Activated CD4-positive, CD25-positive, alpha-beta regulatory T cell treated with anti-CD3 and anti-CD28 coated beads, Interleukin-2, amount 50 U/mL, for 24 hours (primary cell): ENCODE measurements around the gene THAP6.
A peak's percentile ranks its signal among the peaks of the same experiment; 100 is the strongest.
"Not testable (repeated sequence)": the region's sequence is repeated elsewhere in the genome, so short reads cannot be mapped to it uniquely, and the experiment has no call there.

ENCODE experiments used
- ATAC-seq, 2 donors: fragments of 150-1000 bp; cut with Tn5 transposase; one replicate each; pipeline ENCODE4 v1.10.0; 2021; ENCODE audit warnings: mild to moderate bottlenecking in 1 of 2, moderate library complexity in 1 of 2

THAP6 gene

GRCh38 chr4:75514131-75514948, at the start of gene THAP6, which contains the start of gene RCHY1:
THAP6 (plus strand) TSS chr4:75514473; CDS start chr4:75515453, 980 bp downstream.
RCHY1 (minus strand) TSS chr4:75514403; CDS start chr4:75514286, 117 bp downstream.
- ATAC-seq, result peak; percentile 94

- ATAC-seq, result no peak
Measured at GRCh38 chr4:75469896-75470295, 44.4 kb upstream of the THAP6 start.

GRCh38 chr4:75470738-75471137, 43.5 kb upstream of the THAP6 start:
- no peak for ATAC-seq

GRCh38 chr4:75477201-75477600, 37.1 kb upstream of the THAP6 start:
- ATAC-seq, result no peak

GRCh38 chr4:75484190-75484589, 30.1 kb upstream of the THAP6 start:
- no peak for ATAC-seq

GRCh38 chr4:75490155-75490554, 24.1 kb upstream of the THAP6 start:
- no peak for ATAC-seq

GRCh38 chr4:75494563-75494962, 19.7 kb upstream of the THAP6 start:
- ATAC-seq, result no peak

- ATAC-seq, result no peak
Measured at GRCh38 chr4:75495476-75495875, 18.8 kb upstream of the THAP6 start.

- ATAC-seq, result no peak
Measured at GRCh38 chr4:75496406-75496805, 17.9 kb upstream of the THAP6 start.

GRCh38 chr4:75497133-75497532, 17.1 kb upstream of the THAP6 start:
- ATAC-seq, result no peak

GRCh38 chr4:75498041-75498440, 16.2 kb upstream of the THAP6 start:
- no peak for ATAC-seq

- ATAC-seq, result no peak
Measured at GRCh38 chr4:75499900-75500299, 14.4 kb upstream of the THAP6 start.

GRCh38 chr4:75502671-75503070, 11.6 kb upstream of the THAP6 start:
- no peak for ATAC-seq

- no peak for ATAC-seq
Measured at GRCh38 chr4:75505630-75506029, 8.6 kb upstream of the THAP6 start.

- ATAC-seq, result not testable (repeated sequence)
Measured at GRCh38 chr4:75509592-75509991, 4.7 kb upstream of the THAP6 start.

- no peak for ATAC-seq
Measured at GRCh38 chr4:75511841-75512240, 2.4 kb upstream of the THAP6 start.

- no peak for ATAC-seq
Measured at GRCh38 chr4:75512386-75513211, 1.7 kb upstream of the THAP6 start.

- ATAC-seq, result no peak
Measured at GRCh38 chr4:75513526-75514130, 645 bp upstream of the THAP6 start.

GRCh38 chr4:75514949-75515612, 808 bp downstream of the THAP6 start:
- ATAC-seq, result no peak

- ATAC-seq, result no peak
Measured at GRCh38 chr4:75516144-75516543, 1.9 kb downstream of the THAP6 start.

- ATAC-seq, result not testable (repeated sequence)
Measured at GRCh38 chr4:75519452-75519851, 5.2 kb downstream of the THAP6 start.

- no peak for ATAC-seq
Measured at GRCh38 chr4:75525086-75525485, 10.8 kb downstream of the THAP6 start.

GRCh38 chr4:75525910-75526309, 11.6 kb downstream of the THAP6 start:
- ATAC-seq, result no peak
